Small intestine (tissue), 16 donors: ENCODE results near the gene USP14. TPM values are rescaled to one million over a fixed set of nuclear protein-coding genes. Genes with fewer than 3 reads are reported as not detected.
"Not testable (repeated sequence)": the region's sequence is repeated elsewhere in the genome, so short reads cannot be mapped to it uniquely, and the experiment has no call there.

ENCODE experiments used
- DNase-seq, 2 donors: peaks; one replicate each; pipeline versions ENCODE4 v3.0.0 to v3.0.0-alpha.2; 2013
- FAIRE-seq: peaks from 2 replicates; lab custom pipeline; 2012; peaks lifted over from hg19 to GRCh38; lab: Jason Lieb, UNC
- H3K27ac ChIP-seq, 3 donors: one replicate each; pipeline ENCODE4 v1.5.1; 2013; ENCODE audit warnings: low read length in 2 of 3, mild to moderate bottlenecking in 2 of 3, control low read depth in 1 of 3, inconsistent platforms in 1 of 3, low read depth in 1 of 3, moderate library complexity in 1 of 3
- H3K27me3 ChIP-seq, 3 donors: one replicate each; pipeline ENCODE4 v1.6.1; 2013; ENCODE audit warnings: low read length in 3 of 3, inconsistent platforms in 1 of 3; ENCODE audit not compliant: control insufficient read depth in 3 of 3, insufficient read depth in 3 of 3
- H3K36me3 ChIP-seq, 3 donors: one replicate each; pipeline ENCODE4 v1.6.1; 2013; ENCODE audit warnings: low read length in 3 of 3, inconsistent platforms in 1 of 3, low read depth in 1 of 3, mild to moderate bottlenecking in 1 of 3, moderate library complexity in 1 of 3; ENCODE audit not compliant: control insufficient read depth in 3 of 3, insufficient read depth in 2 of 3
- H3K4me1 ChIP-seq, 3 donors: one replicate each; pipeline ENCODE4 v1.6.1; 2013; ENCODE audit warnings: low read length in 2 of 3, inconsistent platforms in 1 of 3, low read depth in 1 of 3, mild to moderate bottlenecking in 1 of 3, moderate library complexity in 1 of 3; ENCODE audit not compliant: control insufficient read depth in 3 of 3, insufficient read depth in 2 of 3
- H3K4me3 ChIP-seq, 3 donors: one replicate each; pipeline ENCODE4 v1.5.1; 2013; ENCODE audit warnings: low read length in 3 of 3, control low read depth in 1 of 3, inconsistent platforms in 1 of 3, low read depth in 1 of 3, mild to moderate bottlenecking in 1 of 3, moderate library complexity in 1 of 3
- H3K9me3 ChIP-seq, 2 donors: one replicate each; pipeline ENCODE4 v1.6.1; 2013; ENCODE audit warnings: low read depth in 1 of 2, low read length in 1 of 2; ENCODE audit not compliant: control insufficient read depth in 2 of 2, insufficient read depth in 1 of 2
- WGBS, 3 donors: extraction: QIAGEN DNeasy Blood & Tissue Kit; methylation state at CpG; one replicate each; pipeline ENCODE4 v1.1.7; 2013; 5-methylcytosine and 5-hydroxymethylcytosine counted together
- long read RNA-seq, 10 donors: transcript quantifications; one replicate each; lab custom pipeline, GENCODE V29; 2026
- polyA plus RNA-seq, 4 donors: library from polyadenylated mRNA; stranded (reverse) in 3 of 4; unstranded in 1 of 4; fragments of 200-250 nt in 3 of 4; fragments of 120-200 nt in 1 of 4; gene quantifications; one replicate each; pipeline versions ENCODE4 v1.2.1 to v1.2.3, GENCODE V29; 2013
- donor health status: healthy with polysubstance abuse.
- donor health status: control.
- donor health status: control.
- donor health status: Bipolar disorder and iron deficiency.
- donor health status: healthy.

USP14 gene
- polyA plus RNA-seq, result 10 to 100 TPM in 3 of 4 donors, 1 to 10 TPM in 1; 9.2 to 32.3 (median 19.0) TPM
- long read RNA-seq, donor 1, result 0 reads
- long read RNA-seq, donor 2, result 0 reads
- long read RNA-seq, donor 3, full-length matches to known transcripts, result 1 of 1 reads
- long read RNA-seq, donor 3, partial matches to known transcripts, result 0 of 1 reads
- long read RNA-seq, donor 3, other reads (novel, unspliced or antisense), result 0 of 1 reads
- long read RNA-seq, donor 4, result 0 reads
- long read RNA-seq, donor 5, result 0 reads
- long read RNA-seq, donor 6, full-length matches to known transcripts, result 1 of 1 reads
- long read RNA-seq, donor 6, partial matches to known transcripts, result 0 of 1 reads
- long read RNA-seq, donor 6, other reads (novel, unspliced or antisense), result 0 of 1 reads
- long read RNA-seq, donor 7, full-length matches to known transcripts, result 13 of 38 reads
- long read RNA-seq, donor 7, partial matches to known transcripts, result 25 of 38 reads
- long read RNA-seq, donor 7, other reads (novel, unspliced or antisense), result 0 of 38 reads
- long read RNA-seq, donor 8, full-length matches to known transcripts, result 3 of 3 reads
- long read RNA-seq, donor 8, partial matches to known transcripts, result 0 of 3 reads
- long read RNA-seq, donor 8, other reads (novel, unspliced or antisense), result 0 of 3 reads
- long read RNA-seq, donor 9, result 0 reads
- long read RNA-seq, donor 10, full-length matches to known transcripts, result 9 of 9 reads
- long read RNA-seq, donor 10, partial matches to known transcripts, result 0 of 9 reads
- long read RNA-seq, donor 10, other reads (novel, unspliced or antisense), result 0 of 9 reads

DNA sequence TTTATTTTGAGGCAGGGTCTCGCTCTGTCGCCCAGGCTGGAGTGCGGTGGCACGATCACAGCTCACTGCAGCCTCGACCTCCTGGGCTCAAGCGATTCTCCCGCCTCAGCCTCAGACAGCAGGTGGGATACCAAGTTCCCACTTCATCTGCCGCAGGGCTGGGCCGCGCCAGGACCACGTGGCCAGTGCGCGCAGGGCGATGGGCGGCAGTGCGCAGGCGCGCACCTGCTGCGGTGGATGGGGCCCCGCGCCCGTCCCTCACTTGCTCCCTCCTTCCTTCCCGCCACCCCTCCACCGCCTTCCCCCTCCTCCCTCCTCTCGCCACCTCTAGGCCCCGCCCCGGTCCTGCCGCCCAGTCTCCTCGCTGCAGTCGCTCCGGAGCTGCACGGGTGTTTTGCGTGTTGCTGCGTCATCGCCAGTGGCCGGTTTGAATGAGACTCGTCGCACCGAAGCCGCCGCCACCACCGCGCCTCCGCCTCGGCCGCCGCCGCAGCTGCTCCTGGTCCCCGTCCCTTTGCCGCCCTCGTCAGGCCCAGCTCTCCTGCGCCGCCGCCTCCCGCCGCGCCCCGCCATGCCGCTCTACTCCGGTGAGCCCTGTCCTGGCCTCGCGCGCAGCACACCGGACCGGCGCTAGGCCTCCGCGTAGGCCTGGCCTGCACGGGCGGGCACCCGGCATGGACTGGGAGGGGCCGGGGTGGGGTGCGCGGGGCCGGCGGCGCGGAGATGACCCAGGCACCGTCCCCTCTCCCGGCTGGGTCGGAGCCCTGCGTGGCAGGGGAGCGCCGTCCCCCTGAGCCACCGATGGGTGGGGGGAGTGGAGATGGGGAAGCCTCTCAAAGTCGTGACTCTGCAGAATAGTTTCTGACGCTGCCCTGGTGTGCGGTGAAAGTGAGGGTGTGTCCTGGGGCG lies at the start of gene USP14:
TSS of gene USP14 (plus strand) at position 430 of the 909 bp plus-strand sequence. CDS start at position 572, 142 bp downstream.
- 1 to 3% (median 3%) methylated on average over 79 to 89 of the region's 89 CpGs for WGBS, 3 donors
- H3K36me3 ChIP-seq, result no peaks in the 10 kb centered on the region
- FAIRE-seq (no peak), DNase-seq (peak; percentile 97 to 98)
- peaks cover 0 to 9% (median 4%) of the 10 kb centered on the region in 3 donors for H3K4me1 ChIP-seq
- H3K27me3 ChIP-seq, result no peaks in the 10 kb centered on the region
- peak within 1 kb of the TSS; percentile 81 to 98 (median 95) for H3K27ac ChIP-seq
- H3K4me3 ChIP-seq, result peak within 1 kb of the TSS; percentile 78 to 97 (median 96)
- H3K9me3 ChIP-seq, result no peaks in the 10 kb centered on the region

DNA sequence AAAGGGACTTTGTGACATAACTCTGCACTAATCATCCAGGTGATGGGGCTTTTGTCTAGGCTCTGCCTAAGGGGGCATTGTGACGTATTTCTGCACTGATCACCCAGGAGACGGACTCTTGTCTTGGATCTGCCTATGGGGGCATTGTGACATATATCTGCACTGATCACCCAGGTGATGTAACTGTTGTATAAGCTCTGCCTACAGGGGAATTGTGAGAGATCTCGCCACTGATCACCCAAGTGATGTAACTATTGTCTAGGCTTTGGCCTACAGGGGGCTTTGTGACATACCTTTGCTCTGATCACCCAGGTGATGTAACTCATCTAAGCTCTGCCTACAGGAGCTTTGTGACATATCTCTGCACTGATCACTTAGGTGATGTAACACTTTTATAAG lies 49.7 kb upstream of the USP14 start:
- no CpG with 5 or more reads among the region's 3 CpGs for WGBS, 3 donors
- not testable (repeated sequence) for H3K4me3 ChIP-seq, H3K27me3 ChIP-seq, H3K27ac ChIP-seq, H3K36me3 ChIP-seq, H3K4me1 ChIP-seq, DNase-seq, FAIRE-seq, H3K9me3 ChIP-seq

DNA sequence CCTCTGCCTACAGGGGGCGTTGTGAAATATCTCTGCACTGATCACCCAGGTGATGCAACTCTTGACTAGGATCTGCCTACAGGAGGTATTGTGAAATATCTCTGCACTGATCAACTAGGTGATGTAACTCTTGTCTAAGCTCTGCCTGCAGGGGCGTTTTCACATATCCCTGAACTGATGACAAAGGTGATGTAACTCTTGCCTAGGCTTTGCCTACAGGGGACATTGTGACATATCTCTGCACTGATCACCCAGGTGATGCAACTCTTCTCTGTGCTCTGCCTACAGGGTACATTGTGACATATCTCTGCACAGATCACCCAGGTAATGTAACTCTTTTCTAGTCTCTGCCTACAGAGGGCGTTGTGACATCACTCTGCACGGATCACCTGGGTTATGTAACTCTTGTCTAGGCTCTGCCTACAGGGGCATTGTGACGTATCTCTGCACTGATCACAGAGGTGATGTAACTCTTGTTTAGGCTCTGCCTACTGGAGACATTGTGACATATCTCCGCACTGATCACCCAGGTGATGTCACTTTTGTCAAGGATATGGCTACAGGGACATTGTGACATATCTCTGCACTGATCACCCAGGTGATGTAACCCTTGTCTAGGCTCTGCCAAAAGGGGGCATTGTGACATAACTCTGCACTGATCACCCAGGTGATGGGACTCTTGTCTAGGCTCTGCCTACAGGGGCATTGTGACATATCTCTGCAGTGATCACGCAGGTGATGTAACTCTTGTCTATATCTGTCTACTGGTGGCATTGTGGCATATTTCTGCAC lies 49.0 kb upstream of the USP14 start:
- not testable (repeated sequence) for H3K36me3 ChIP-seq, H3K9me3 ChIP-seq, FAIRE-seq, H3K27ac ChIP-seq, H3K27me3 ChIP-seq, H3K4me1 ChIP-seq, H3K4me3 ChIP-seq
- DNase-seq, result peak; percentile 14 to 40
- 23 to 42% (median 26%) methylated on average over 7 of the region's 7 CpGs for WGBS, 3 donors

DNA sequence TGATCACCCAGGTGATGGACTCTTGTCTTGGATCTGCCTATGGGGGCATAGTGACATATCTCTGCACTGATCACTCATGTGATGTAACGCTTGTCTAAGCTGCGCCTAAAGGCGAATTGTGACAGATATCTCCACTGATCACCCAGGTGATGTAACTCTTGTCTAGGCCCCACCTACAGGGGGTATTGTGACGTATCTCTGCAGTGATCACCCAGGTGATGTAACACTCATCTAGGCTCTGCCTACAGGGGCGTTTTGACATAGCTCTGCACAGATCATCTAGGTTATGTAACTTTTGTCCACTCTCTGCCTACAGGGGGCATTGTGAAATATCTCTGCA lies 48.5 kb upstream of the USP14 start:
- not testable (repeated sequence) for H3K4me1 ChIP-seq, H3K9me3 ChIP-seq, H3K27ac ChIP-seq, H3K4me3 ChIP-seq, FAIRE-seq, H3K27me3 ChIP-seq, H3K36me3 ChIP-seq
- DNase-seq, result peak in 1 of 2 donors; percentile 5
- WGBS, 3 donors, result 46 to 63% (median 53%) methylated on average over 5 of the region's 5 CpGs

DNA sequence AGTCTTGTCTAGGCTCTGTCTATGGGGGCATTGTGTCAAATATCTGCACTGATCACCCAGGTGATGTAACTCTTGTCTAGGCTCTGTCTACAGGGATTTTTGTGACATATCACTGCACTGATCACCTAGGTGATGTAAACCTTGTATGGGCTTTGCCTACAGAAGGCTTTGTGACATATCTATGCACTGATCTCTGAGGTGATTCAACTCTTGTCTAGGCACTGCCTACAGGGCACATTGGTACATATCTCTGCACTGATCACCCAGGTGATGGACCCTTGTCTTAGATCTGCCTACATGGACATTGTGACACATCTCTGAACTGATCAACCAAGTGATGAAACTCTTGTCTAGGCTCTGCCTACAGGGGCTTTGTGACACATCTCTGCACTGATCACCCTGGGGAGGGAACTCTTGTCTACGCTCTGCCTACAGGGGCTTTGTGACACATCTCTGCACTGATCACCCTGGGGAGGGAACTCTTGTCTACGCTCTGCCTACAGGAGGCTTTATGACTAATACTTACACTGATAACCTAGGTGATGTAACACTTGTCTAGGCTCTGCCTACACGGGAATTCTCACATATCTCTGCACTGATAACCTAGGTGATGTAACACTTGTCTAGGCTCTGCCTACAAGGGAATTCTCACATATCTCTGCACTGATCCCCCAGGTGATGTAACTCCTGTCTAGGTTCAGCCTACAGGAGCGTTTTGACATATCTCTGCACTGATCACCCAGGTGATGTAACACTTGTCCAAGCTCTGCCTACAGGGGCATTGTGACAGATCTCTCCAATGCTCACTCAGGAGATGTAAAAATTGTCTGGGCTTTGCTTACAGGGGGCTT lies 47.8 kb upstream of the USP14 start:
- H3K4me1 ChIP-seq, H3K36me3 ChIP-seq, FAIRE-seq, H3K27me3 ChIP-seq, H3K4me3 ChIP-seq, H3K27ac ChIP-seq, H3K9me3 ChIP-seq: not testable (repeated sequence)
- WGBS, 3 donors, result 29 to 55% (median 30%) methylated on average over 4 of the region's 4 CpGs
- DNase-seq, result peak in 1 of 2 donors; percentile 27

DNA sequence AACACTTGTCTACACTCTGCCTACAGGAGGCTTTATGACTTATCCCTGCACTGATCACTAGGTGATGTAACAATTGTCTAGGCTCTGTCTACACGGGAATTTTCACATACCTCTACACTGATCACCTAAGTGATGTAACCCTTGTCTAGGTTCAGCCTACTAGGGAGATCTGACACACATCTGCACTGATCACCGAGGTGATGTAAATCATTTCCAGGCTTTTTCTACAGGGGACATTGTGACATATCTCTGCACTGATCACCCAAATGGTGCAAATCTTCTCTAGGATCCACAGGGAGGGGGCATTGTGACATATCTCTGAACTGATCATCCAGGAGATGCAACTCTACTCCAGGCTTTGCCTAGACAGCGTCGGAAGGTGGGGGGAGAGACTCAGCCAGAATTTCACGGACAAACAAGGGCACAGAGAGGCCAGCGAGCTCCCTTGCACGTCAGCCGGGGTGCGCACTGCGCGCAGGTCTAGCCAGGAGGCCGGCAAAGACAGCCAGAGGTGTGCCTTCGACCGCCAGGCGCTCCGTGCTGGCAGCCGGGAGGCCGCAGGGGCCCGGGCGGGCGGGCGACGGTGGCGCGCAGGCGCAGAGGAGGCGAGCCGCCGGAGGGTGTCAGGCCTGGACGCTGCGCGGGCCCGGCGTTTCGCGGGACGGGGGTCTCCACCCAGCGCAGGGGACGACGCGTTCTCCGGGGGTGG lies 46.9 kb upstream of the USP14 start:
- H3K36me3 ChIP-seq, result no peaks in the 10 kb centered on the region
- peak; percentile 57 to 87 for DNase-seq
- no peak for FAIRE-seq
- peaks cover 0 to 2% (median 0%) of the 10 kb centered on the region in 3 donors for H3K27me3 ChIP-seq
- H3K4me3 ChIP-seq, result peak overlapping the region in 2 of 3 donors; percentile 23 to 48
- 18 to 26% (median 20%) methylated on average over 38 to 42 of the region's 42 CpGs for WGBS, 3 donors
- H3K9me3 ChIP-seq, result no peaks in the 10 kb centered on the region
- peak overlapping the region in 1 of 3 donors; percentile 55 for H3K27ac ChIP-seq
- peaks cover 0 to 4% (median 0%) of the 10 kb centered on the region in 3 donors for H3K4me1 ChIP-seq
